ENCODE measurements around the gene PHF10. TPM values are rescaled to one million over a fixed set of nuclear protein-coding genes. Genes with fewer than 3 reads are reported as not detected.

Gene PHF10
- total RNA-seq, 4 donors from 2014 or later = 48.6 to 89.5 (median 53.0) TPM

GRCh38 chr6:169751242-169752073, 27.2 kb upstream of the PHF10 start, which contains the start of the genes DYNLT2 and ERMARD:
DYNLT2 (minus strand) TSS chr6:169751572; CDS start chr6:169751458, 114 bp downstream.
ERMARD (plus strand) TSS chr6:169751622; CDS start chr6:169751658, 36 bp downstream.
- TF ChIP-seq, protein P1, sequence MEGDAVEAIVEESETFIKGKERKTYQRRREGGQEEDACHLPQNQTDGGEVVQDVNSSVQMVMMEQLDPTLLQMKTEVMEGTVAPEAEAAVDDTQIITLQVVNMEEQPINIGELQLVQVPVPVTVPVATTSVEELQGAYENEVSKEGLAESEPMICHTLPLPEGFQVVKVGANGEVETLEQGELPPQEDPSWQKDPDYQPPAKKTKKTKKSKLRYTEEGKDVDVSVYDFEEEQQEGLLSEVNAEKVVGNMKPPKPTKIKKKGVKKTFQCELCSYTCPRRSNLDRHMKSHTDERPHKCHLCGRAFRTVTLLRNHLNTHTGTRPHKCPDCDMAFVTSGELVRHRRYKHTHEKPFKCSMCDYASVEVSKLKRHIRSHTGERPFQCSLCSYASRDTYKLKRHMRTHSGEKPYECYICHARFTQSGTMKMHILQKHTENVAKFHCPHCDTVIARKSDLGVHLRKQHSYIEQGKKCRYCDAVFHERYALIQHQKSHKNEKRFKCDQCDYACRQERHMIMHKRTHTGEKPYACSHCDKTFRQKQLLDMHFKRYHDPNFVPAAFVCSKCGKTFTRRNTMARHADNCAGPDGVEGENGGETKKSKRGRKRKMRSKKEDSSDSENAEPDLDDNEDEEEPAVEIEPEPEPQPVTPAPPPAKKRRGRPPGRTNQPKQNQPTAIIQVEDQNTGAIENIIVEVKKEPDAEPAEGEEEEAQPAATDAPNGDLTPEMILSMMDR (IDR thresholded peaks at IDR 0.05; ENCODE audit: low read depth) = no peak

DNA sequence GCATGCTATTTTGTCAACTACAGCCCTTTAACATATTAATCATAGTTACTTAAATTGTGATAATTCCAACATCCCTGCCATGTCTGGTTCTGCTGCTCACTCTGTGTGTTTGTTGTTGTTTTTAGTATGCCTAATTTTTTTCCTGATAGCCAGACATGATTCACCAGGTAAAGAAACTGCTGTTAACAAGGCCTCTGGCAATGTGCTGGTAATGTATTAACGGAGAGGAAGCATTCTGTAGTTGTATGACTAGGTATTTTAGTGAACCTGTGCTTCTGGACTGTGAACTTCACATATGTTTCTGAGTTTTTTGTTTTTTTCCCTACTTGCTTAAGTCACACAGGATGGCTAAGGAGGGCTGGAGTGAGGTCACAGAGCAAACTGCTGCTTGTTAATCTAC, 22.3 kb upstream of the PHF10 start:
- TF ChIP-seq, protein P1 (IDR thresholded peaks at IDR 0.05; ENCODE audit: low read depth) = no peak

DNA sequence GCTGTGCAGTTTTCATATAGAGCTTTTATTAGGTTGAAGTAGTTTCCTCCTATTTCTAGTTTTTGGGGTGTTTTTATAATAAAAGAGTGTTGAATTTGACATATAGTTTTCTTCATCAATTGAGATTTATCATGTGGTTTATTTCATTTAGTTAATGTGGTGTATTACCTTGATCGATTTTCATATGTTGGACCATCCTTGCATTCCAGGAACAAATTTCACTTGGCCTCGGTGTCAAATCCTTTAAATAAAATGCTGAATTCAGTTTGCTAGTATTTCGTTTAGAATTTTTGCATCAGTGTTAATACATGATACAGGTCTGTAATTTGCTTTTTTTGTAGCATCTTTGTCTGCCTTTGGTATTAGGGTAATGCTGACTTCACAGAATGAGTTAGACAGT, 21.1 kb upstream of the PHF10 start:
- TF ChIP-seq, protein P1 (IDR thresholded peaks at IDR 0.05; ENCODE audit: low read depth) = no peak

DNA sequence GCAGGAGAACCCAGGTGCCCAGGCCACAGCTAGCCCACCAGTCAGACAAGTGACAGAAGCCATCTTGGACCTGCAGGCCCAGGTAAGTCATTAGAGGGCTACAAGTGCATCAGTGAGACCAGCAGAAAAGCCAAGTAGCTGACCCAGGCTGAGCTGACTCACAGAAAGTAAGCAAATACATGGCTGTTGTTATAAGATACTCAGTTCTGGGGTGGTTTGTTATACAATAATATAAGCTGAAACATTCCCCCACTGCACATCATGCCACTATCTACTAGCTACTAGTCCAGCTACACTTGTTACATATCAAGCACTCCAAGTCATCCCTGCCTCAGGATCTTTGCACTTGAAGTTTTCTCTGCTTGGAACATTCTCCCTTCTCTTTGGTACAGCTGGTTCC, 17.0 kb upstream of the PHF10 start:
- TF ChIP-seq, protein P1 (IDR thresholded peaks at IDR 0.05; ENCODE audit: low read depth) = no peak

DNA sequence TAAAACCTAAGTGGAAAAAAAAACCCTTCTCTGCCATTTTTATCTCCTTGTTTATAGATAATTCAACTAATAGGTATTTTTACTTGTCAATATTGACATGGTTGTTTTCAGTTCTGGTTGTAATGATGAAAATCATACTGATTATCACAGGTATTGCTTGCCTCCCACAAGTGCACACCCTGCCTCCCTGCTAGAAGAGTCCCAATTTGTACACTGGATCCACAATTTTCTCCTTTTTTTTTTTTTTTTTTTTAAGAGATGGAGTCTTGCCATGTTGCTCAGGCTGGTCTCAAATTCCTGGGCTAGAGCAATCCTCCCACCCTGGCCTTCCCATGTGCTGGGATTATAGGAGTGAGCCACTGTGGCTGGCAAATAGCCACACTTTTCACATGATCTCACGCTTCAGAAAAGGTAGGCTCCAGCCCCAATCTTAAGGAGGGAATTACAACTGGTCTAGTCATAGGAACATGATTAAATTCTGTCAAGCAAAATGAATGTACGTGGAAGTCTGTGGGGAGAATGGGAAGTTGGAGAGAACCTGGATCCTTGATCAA, 14.8 kb upstream of the PHF10 start:
- TF ChIP-seq, protein P1 (IDR thresholded peaks at IDR 0.05; ENCODE audit: low read depth) = no peak

DNA sequence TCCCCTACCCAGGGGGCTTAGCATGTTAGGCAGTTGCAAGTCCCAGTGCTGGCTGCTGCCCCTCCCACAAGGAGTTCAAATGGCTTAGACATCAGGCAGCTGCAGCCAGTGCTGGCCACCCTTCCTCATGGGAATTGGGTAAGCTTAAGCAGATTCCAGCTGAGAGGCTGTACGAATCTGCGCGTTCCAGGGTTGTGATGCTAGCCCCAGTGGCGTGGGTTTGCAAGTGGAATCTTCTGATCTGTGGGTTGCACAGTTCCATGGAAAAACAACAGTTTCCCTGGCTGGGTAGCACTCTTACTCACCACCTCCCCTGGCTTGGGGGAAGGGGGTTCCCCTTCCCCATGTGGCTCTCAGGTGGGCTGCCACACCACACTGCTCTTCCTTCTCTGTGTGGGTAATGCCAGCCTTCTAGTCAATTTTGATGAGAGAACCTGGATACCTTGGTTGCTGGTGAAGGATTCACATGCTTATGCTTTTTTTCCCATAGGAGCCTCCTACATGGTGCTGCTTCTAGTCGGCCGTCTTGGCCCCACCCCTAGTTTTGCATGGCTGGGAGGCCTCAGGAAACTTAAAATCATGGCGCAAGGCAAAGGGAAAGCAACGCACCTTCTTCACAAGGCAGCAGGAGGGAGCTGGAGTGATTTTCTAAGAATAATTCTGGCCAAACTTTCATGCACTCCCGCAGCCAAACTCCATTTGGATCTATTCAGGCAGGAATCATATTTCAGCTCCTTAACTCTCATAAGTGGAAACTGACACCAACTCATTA, 14.1 kb upstream of the PHF10 start:
- TF ChIP-seq, protein P1 (IDR thresholded peaks at IDR 0.05; ENCODE audit: low read depth) = no peak

DNA sequence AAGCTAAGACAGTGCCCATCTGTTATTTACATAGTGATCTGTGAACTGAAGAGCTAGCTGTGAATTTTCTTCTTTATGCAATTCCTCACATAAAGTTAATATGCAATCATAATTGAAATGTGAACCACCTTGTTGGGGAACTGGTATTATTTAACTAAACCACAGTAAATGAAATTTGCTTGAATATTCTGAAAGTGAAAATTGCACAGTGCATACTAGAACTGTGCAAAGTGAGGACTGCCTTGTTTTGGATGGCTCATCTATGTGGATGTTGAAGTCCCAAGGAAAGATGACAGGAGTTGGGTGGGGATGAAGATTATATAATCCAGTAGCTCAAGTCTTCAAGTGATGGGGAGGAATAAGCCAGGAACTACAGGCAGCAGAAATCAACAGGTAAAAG, 5.7 kb upstream of the PHF10 start:
- TF ChIP-seq, protein P1 (IDR thresholded peaks at IDR 0.05; ENCODE audit: low read depth) = no peak
